K562 (cell line): ENCODE data around the gene ATP13A2.

Source experiments
- CBX5 ChIP-seq: IDR thresholded peaks from 2 replicates; pipeline ENCODE4 v1.6.1; 2014; ENCODE audit warnings: low read depth, borderline replicate concordance
- EP300 ChIP-seq: IDR thresholded peaks from 2 replicates; pipeline ENCODE4 v1.6.1; 2012; ENCODE audit warnings: low read length, improper control_type of control experiment
- SPI1 ChIP-seq: IDR thresholded peaks from 2 replicates; pipeline ENCODE4 v1.6.1; 2011; ENCODE audit warnings: low read depth, low read length, control low read depth, borderline replicate concordance
- TF ChIP-seq, protein P1 (sequence below), 3 experiments: IDR thresholded peaks in 2 of 3; conservative IDR thresholded peaks in 1 of 3; 2 replicates each; pipeline ENCODE4 v1.5.1; 2011 to 2012; ENCODE audit warnings: low read length in 3 of 3, mild to moderate bottlenecking in 3 of 3, control low read depth in 2 of 3, improper control_type of control experiment in 1 of 3, inconsistent platforms in 1 of 3, low read depth in 1 of 3, mixed read lengths in 1 of 3, moderate library complexity in 1 of 3; ENCODE audit not compliant: insufficient read depth in 2 of 3

DNA sequence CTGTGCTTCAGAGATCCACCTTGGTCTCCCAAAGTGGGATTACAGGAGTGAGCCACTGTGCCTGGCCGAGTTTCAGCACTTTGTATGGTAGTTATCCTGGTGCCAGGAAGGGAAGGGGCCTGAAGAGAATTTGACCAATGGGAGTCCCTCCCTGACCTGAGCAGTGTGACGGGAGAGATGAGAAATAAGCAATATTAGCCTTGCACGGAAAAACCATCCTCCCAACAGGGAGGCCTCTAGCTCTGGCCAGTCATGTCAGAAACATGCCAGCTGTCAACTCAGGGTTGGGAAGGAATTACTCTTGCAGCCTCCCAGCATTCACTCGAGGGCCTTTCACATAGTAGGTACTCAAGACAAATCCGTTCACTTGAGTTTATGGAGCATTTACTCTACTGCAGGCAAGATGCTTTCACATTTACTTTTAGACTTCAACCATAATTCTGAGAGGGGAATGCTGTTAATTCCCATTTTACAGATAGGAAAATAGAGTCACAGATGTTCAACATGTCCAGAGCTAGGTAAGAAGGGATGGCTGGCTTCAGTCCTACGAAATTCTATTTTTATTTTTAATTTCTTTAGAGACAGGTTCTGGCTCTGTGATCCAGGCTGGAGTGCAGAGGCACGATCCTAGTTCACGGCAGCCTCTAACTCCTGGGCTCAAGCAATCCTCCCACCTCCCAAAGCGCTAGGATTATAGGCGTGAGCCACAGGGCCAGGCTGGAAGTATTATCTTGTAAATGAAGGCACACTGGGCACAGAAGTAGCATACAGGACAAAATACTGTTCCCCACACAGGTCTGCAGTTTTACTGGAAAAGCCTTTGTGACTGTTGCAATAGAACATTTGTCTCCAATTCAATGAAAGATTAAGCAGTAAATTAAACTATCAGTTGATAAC lies 3.2 kb upstream of the ATP13A2 start:
- TF ChIP-seq, protein P1, sequence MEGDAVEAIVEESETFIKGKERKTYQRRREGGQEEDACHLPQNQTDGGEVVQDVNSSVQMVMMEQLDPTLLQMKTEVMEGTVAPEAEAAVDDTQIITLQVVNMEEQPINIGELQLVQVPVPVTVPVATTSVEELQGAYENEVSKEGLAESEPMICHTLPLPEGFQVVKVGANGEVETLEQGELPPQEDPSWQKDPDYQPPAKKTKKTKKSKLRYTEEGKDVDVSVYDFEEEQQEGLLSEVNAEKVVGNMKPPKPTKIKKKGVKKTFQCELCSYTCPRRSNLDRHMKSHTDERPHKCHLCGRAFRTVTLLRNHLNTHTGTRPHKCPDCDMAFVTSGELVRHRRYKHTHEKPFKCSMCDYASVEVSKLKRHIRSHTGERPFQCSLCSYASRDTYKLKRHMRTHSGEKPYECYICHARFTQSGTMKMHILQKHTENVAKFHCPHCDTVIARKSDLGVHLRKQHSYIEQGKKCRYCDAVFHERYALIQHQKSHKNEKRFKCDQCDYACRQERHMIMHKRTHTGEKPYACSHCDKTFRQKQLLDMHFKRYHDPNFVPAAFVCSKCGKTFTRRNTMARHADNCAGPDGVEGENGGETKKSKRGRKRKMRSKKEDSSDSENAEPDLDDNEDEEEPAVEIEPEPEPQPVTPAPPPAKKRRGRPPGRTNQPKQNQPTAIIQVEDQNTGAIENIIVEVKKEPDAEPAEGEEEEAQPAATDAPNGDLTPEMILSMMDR (IDR thresholded peaks at IDR 0.05 in 2 of 3, conservative IDR thresholded peaks at IDR 0.05 in 1 of 3; ENCODE audit: insufficient read depth in 2 of 3, low read depth in 1 of 3, low read length in 3 of 3) = no peak
- TF ChIP-seq EP300 (no peak), CBX5 (no peak), SPI1 (no peak)
